Tibial nerve (tissue), 4 donors: Measurements from ENCODE around the gene ADK.

Experiments
- CTCF ChIP-seq, 5 experiments: fragments of 200-600 bp in 3 of 5; fragments of 450-650 bp in 2 of 5; sonication (generic) in 3 of 5; IDR thresholded peaks; one replicate each; pipeline ENCODE4 v1.5.1; 2016 to 2019; ENCODE audit warnings: antibody characterized with exemption in 5 of 5, mild to moderate bottlenecking in 3 of 5, moderate library complexity in 2 of 5
- EP300 ChIP-seq, 2 donors: sonication (generic); formaldehyde crosslinking; IDR thresholded peaks; one replicate each; pipeline ENCODE4 v1.6.1; 2017; ENCODE audit warnings: antibody characterized with exemption in 2 of 2, mild to moderate bottlenecking in 1 of 2
- POLR2A ChIP-seq, 2 donors: fragments of 450-650 bp; IDR thresholded peaks; one replicate each; pipeline ENCODE4 v1.6.1; 2017; ENCODE audit warnings: antibody characterized with exemption in 2 of 2, mild to moderate bottlenecking in 2 of 2, moderate library complexity in 2 of 2

GRCh38 chr10:74417397-74417796 lies 266.4 kb downstream of the ADK start:
- TF ChIP-seq EP300 (IDR thresholded peaks at IDR 0.05) (no peak), POLR2A (IDR thresholded peaks at IDR 0.05) (no peak), CTCF (IDR thresholded peaks at IDR 0.05) (no peak)
